ELR (cell line): Measurements from ENCODE around the gene FOXG1.

Source experiments
- DNase-seq: peaks from one replicate; pipeline ENCODE4 v3.0.0-alpha.2; 2015; ENCODE audit warnings: low read depth

The FOXG1 gene

DNA sequence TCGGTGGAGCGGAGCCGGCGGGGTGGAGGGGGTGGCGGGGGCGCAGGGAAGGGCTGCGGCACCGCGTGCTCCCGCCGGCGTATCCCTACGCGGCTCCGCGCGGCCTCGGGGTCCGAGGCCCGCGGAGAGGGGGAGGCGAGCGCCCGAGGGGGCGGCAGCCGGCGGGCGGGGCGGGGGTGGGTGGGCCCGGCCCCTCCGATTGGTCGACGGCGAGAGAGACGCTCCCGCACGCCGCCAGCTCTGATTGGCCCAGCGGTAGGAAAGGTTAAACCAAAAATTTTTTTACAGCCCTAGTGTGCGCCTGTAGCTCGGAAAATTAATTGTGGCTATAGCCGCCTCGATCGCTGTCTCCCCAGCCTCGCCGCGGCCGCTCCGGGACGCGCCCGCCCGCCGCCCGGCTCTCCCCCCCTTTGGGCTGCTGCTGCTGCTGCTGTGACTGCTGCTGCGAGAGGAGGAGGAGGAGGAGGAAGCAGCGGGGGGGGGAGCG is at the start of gene FOXG1:
Gene FOXG1 (plus strand): TSS at position 319 of the 487 bp plus-strand sequence. CDS start 493 bp downstream, outside the sequence.
- peak; percentile 61 for DNase-seq

DNA sequence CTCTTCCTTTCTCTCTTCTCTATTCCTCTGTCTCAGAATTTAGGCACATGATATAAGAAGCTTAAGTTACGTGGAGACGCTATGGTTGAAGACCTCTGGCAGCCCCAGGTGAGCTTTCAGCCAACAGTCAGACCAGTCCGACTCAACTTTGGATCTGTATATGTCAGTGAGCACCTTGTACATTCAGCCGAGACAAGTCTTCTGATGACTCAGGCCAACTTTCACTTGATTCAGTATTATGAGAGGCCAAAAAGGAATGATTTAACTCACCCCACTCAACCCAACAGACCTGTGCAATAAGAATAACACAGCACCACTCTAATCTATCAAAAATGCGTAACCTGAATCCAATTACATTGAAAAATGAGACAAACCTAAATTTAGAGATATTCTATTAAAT is 47.5 kb upstream of the FOXG1 start:
- DNase-seq = no peak

DNA sequence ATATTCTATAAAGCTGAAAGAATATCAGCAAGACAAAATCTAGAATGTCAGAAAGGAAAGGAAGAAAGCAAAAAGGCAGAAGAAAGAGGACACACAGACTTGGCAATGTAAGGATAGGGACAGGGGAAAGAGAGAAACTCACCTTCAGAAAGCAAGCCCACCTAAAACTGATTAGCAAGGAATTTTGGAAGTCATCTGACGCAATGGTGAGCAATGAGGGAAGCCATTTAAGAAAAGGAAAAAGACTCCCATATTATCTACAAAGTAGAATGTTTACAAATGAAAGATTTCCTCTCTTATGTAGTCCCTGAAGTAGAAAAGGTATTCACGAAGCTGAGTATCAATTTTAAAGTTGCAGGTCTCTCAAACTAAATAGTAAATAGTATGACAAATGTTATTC is 35.2 kb upstream of the FOXG1 start:
- no peak for DNase-seq

DNA sequence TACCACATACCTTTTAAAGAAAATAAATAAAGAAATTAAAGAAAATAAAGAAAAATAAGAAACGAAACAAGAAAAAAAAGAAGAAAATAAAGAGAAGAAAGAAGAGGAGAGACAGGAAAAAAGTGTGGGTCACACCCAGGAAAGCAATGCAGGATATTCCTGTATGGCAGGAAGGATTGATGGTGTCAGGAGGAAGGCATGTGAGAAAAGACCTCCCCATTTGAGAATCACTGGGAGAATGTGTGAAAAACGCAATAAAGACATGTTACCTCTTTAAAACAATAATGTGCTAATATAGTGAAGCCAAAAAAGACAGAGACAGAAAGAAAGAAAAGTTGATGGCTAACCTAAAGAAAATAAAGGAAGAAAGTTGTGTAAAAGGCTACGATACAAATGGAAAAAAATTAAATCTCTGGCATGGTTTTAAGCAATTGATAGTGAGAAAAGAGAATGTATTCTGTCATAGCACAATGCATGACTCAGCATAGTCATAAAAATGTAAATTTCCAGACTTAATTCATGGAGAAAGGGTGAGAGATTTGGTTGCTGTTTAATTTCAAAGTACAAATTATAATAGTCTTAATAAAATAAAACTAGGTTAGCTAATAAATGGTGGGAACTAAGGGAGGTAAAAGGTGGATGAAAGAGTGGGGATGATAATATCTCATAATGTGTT is 24.3 kb upstream of the FOXG1 start:
- no peak for DNase-seq

DNA sequence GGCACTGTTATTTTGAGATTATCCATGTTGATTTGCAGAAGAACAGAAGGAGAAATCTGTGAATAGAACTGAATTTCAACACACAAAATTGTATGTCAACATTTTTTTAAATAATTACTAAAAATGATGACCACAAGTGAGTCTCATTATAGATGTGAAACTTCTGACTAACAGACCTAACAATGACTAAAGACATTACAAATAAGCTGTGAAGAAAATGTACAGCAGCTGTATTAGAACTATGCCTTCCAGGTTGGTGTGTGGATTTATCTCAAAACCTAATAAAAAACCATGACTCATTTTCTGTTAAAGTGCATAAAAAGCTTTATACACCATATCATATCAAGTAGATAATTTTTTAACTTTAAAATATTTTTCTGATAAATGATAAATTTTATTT is 22.5 kb upstream of the FOXG1 start:
- no peak for DNase-seq

DNA sequence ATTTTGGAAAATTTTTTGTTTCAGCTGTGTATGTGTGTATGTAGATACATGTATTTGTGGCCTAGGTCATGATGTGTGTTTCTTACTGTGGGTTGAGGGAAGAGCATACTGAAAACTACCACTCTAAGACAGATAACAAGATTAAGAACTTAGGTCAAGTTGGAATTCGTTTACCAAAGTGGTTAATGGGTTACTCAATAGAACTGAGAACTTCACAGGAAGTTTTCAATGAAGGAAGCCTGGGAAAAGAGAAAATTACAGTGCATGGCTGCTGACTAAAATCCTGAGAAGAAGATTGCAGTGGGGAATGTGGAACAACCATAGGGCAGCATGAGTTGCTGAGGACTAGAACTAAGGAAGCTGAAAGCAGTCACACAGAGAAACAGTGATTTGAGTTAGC is 21.4 kb upstream of the FOXG1 start:
- DNase-seq = no peak

DNA sequence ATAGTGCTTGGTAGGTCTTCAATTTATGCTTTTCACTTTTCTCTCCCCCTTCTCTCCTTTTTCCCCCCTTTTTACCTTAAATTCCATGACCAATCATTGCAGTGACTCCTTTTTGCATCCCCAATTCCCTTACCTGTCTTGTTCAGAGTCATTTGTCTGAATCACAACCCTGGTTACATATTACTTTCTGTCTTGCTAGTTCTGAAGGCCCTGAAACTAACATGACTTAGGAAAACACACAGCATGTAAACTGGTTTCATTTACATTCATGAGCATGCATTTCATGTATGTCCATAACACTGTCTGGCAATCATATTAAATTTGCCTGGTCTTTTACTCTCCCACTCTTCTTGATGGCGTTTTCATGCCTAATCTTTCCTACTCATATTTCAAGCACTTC is 20.3 kb upstream of the FOXG1 start:
- no peak for DNase-seq

DNA sequence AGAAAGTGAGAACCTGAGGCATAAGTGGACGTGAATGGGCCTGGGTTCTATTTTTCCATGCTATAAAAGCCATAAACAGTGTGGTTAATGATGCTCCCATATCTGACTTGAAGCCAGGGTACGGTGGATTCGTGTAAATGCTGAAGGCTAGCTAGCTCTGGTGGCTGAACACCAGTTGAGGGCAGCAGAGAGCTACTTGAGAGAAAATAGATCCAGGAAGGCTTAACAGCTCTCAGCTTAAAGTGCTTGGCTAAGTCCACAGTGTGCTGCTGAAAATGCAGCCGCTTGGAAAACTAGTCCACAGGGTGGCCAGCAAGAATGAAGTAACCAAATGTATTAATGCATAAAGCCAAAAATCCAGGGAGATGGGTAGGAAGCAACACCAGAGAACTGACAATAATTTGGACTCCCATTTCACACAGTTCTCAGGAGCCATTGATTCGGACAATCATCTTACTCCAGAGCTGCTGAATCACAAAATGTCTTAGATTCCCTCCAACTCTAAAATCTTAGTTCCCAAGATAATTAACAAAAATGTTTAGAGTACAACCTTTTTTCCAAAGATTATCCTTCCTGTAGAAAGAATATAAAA is 15.0 kb upstream of the FOXG1 start:
- DNase-seq = peak; percentile 75

DNA sequence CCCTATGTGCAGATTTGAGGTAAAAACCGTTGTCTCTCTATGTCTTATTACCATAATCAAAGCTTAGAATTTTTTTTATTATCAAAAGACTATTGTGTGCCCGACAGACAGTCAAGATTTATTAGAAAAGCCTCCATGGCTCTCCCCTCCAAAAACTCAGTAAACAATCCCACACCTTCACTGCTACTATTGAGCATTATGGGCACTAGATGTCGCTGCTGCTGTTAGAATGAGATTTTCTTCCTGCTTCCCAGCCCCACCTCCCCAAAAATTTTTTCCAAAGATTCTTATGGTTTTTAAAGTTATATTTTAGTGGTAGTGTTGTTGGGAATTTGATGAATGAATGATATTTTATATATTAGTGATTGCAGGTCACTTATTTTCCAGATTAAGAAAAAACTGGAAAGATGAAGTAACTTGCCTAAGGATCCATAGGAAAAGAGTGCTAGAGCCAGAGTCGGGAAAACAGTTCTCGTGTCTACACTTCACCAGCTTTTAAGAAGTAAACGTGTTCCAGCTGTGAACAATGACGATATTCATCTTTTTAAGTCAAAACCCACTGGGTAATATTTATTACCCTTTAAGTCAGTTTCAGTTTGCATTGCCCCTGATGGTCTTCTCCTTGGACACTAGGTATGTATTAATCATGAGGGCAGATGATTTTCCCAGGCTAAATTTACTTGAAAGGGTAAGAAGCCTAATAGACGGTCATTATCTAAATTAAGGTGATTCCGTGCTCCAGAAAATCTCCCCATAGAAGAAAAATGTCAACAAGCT is 12.2 kb upstream of the FOXG1 start:
- DNase-seq = peak; percentile 72

DNA sequence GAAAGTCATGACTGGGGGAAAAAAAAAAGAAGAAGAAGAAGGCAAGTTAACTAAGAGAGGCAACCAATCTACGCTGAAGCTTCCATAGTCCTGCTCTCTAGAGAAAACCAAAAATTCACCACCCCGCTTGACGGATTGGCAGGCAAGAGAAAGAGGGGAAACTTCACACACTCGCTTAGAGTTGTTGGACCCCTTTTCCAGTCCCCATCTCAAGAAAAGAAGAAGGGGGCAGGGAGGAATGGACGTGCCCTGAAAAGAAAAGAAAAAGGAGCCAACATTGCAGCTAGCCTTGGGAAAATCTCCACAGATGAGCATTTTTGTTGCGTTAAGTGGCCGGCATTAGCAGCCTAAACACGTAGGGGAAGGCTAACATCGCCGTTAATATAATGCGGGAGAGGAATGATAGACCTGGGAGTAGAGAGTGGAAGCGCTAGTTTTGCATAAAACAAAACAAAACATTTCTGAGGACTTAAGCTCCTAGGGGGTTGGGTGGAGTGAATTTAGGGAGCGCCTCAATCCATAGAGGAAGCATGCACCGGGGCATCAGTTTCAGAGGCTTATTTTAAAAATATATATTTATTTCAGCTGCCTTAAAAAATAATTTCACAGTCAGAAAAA is 11.3 kb upstream of the FOXG1 start:
- no peak for DNase-seq

DNA sequence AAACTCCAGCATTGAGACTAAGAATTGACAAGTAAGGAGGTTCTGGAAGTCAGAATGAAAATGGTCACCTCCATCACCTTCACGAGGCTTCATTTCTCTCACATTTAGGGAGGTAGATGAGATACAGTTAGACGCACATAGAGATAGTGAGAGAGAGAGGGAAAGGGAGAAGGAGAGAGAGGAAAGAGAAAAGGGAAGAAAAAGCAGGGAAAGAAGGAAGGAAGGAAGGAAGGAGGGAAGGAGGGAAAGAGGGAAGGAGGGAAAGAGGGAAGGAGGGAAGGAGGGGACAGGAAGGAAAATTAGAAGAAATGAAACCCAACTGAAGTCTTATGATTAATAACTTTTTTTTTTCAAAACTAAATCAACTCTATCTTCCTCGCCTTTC is 10.7 kb upstream of the FOXG1 start:
- DNase-seq = no peak

DNA sequence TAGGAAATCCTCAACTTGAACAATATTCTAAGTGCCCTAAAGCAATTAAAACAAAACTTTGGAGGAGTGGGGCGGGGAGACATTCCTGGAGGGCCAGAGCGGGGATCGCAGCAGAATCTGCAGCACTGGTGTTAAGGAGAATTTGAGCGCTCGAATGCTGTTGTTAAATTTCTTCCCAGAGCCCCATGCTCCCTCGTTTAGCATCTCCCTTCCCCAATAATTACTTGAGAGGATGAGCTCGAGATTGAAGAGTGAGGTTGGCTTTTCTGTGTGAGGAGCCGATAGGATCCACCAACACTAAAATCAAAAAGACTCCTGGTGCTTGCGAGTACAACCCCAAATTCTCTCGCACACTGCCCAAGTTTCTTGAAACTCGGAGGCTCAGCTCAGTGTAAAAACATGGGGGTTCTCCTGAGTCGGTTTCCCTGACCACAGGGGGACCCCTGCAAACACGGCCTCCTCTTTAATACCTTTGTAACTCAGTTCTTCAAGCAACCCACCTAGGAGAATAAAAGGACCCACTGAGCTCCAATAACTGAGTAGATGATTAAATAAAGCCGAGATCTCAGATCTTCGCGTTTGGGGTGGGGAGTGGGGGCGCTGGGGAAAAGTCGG is 10.2 kb upstream of the FOXG1 start:
- DNase-seq = no peak

DNA sequence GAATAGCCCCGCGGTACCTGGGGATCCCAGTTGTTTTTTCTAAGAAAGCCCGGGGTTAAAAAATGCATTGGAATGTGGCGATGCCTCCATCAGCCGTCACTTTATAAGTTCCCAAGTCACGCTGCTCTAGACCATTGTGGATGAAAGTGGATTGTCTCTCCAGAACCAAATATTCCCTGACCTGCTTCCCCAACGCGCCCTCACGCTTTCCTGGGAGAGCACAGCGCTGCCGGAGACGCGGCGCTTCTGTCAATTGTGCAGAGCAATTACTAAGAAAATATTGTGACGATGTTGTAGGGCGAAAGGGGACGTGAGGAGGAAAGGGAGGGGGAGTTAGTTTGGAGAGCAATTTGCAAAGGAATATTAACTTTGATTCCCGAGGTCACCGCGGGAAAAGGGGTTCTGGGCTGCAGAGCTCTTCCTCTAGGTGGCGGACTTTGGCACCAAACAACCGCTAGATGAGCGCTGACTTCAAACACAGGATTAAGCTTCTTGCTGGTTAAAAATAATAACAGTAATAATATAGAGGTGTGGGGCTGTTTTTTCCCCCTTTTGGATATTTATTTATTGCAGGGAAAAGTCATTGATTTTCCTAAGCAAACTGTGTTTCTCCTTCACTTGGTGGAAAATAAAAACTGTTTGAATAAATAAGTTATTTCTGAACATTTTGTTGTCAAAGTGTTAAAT is 9.6 kb upstream of the FOXG1 start:
- peak; percentile 68 for DNase-seq

DNA sequence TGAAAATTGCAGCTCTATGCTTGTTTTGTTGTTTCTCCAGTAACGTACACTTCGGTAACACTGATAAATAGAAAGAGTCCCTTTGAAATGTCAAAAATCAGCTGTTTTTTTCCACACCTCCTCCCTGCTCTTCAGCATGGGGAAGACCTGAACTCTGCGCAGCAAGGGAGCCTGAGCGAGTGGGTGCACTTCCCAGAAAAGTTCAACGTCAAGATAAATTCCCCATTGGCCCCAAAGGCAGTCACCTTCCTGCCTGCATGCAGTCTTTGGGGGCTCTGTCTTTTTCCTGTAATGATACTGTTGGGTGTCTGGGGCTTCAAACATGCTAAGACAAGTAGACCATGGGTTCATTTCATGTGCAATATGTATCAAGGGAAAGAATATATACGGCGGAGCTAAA is 8.8 kb upstream of the FOXG1 start:
- no peak for DNase-seq

DNA sequence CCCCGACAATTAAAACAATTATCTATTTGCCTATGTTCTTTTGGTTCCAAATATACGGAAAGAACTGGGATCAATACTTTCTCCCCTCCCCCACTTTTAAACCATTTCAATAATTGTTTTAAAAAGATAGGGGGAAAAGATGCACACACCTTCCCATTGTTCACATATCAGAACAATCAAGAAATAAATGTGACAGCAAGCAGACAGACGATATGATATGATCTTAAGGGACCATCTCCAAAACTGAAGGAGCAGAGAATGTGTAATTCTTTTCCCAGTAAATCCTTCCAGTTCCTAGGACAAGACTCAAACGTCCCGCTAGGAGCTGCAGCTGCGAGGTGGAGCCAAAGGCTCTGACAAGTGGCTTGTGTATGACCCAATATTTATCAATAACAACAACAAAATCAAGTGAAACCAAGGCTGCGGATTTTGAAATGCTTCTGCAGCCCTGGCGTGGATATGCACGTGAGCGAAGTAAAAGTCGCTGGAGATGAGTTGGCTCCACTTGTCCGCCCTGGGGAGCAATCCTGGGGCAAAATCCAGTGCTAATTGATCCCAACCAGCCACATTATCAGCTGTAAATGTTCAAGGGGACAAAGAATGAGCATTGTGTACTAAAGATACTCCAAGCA is 8.2 kb upstream of the FOXG1 start:
- no peak for DNase-seq

DNA sequence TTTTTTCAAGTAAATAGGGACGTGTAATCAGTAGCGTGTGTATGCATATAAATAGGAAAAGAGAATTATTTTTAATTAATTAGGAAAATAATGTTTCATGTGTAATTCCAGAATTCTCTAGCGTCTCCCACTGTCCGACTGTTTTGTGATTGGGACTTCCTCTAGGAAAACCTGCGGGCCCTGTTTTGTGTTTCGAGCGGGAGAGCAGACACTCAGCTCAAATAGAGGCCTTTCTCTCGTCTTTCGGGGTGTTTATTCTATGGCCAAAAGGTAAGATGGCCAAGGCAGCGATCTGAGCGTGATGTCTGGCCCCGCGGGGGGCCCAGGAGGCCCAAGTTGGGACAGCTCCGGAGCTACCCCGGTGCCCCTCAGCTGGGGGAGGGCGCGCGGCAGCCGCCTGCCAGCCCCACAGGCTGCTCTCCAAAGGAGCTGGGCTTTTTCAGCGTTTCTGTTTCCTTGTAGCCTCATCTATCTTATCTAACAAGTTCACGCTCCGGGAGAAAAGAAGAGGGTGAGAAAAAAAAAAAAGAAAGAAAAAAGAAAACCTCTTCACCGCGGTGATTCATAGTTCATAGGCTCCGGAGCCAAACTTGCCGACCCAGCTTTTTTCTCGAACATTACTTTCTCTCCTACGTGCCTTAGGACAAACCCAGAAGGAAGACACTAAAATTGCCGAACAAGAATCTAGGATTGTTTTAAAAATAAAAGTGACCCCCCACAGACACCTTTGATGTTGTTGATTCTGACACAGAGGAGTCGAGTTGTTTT is 7.5 kb upstream of the FOXG1 start:
- DNase-seq = peak; percentile 44

DNA sequence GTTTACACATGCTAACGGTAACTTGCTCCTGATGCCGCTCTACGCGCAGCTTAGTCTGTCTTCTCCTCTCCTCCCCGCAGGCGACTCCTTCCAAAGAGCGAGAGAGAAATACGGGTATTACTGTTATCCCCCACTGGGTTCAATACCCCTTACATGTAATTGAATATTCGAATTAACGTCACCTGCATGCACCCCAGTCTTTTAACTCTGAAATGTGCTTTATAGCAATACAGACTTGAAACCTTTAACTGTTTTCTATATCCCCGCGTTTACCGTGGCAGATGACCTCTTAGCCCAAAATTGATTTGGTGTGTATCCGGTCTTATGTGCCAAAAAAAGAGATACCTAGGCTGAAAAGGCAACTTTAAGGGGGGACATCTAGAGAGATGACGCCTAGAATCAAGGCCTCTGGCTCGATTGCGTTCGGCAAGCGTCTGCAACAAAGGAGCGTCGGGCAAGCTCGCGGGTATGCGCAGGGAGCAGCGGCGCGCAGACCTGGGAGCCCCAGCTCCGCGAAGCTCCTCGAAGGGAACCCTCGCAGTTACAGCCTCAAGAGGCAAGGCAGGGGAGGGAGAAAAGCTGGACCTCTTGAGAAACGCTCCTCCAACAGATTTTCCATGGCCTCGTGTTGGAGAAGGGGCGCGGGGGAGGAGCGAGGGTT is 6.8 kb upstream of the FOXG1 start:
- DNase-seq = no peak

DNA sequence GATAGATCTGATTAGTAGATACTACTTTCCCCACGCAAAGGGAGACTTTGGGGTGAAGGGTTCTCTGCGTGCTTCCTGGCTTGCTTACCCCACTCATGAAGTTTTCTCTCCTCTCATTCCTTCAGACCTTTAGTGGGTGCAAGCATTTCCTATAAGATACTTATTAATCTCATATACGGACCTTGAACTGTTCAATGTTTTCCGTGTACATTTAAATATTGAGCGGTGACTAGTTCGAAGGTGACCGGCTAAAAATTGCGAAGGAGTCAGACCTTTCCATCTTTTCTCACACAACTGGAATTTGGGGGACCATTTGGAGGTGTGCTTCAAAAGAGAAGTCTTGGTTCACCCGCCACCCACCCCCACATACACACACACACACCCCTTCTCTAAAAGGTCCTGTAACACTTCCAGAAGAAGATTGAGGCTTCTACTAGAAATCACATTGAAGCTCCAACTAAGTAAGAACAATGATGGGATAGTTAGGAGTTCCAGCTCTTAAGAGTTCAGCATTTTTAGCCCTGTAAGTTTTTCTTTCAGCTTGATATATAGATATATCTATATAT is 6.1 kb upstream of the FOXG1 start:
- DNase-seq = no peak

DNA sequence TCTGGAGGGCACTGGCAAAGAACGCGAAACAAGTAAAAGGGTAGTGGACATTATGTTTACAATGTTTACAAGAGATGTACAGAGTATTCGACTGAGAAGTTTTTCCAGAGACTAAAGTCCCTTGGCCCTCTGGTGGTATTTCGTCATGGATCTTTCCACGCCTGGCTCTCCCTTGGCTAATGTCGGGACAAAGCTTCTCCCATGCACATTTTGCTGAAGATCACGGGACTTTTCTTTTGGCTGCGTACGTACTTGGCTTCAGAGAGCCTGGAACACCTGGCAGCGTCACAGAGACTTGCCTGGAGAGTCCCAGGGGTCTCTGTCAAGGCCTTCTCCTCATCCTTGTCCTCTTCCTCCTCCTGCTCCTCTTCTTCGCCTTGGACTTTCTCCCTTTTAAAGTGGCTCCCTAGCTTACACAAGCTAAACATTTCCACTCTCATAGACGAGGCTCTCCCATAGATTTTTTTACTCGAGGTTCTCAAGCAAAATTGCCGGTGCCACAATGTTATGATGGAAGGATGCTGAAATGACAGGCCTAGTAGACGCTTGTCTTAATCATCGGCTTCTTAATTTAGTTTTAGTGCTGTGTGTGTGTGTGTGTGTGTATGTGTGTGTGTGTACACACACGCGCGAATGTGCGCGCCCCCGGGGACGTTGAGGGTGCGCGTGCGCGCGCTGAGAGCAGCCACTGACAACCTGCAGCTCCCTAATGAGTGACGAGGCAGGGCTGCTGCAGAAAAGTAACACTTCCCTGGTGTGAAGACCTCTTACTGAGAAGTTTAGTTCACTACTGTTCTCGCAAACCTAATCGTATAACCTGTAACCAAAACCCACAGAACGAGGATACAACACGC is 4.9 kb upstream of the FOXG1 start:
- DNase-seq = no peak
